T-helper 2 cell treated with Interferon-gamma antibody and Interleukin-4, amounts not matched to agents 5 μg/mL and 100 μg/mL, for 36 hours (primary cell): ENCODE results near the gene SYNGR4.

Experiments used
- DNase-seq: peaks from one replicate; pipeline ENCODE4 v3.0.0; 2021; ENCODE audit warnings: low spot score
- H3K27ac Mint-ChIP-seq: one replicate; pipeline ENCODE4 v1.8.0; 2021; ENCODE audit warnings: mild to moderate bottlenecking, mixed read lengths
- H3K27me3 Mint-ChIP-seq: one replicate; pipeline ENCODE4 v1.8.0; 2021; ENCODE audit warnings: low read depth, mixed read lengths
- H3K36me3 Mint-ChIP-seq: one replicate; pipeline ENCODE4 v1.8.0; 2021; ENCODE audit warnings: low read depth, mixed read lengths
- H3K4me1 Mint-ChIP-seq: one replicate; pipeline ENCODE4 v1.8.0; 2021; ENCODE audit warnings: low read depth, mixed read lengths
- H3K4me3 Mint-ChIP-seq: one replicate; pipeline ENCODE4 v1.8.0; 2022; ENCODE audit warnings: mild to moderate bottlenecking, moderate library complexity, mixed read lengths
- H3K9me3 Mint-ChIP-seq: one replicate; pipeline ENCODE4 v1.8.0; 2021; ENCODE audit warnings: mixed read lengths

SYNGR4 gene

GRCh38 chr19:48393559-48394330, 29.6 kb downstream of the SYNGR4 start, which contains the start of gene GRIN2D:
Gene GRIN2D (plus strand): TSS chr19:48393668. CDS start chr19:48398393, 4,725 bp downstream.
- H3K27ac Mint-ChIP-seq = peak within 1 kb of the TSS; percentile 32
- H3K4me3 Mint-ChIP-seq = peak within 1 kb of the TSS; percentile 32
- no peak for DNase-seq
- peaks cover 16% of the 10 kb centered on the region for H3K4me1 Mint-ChIP-seq
- no peaks in the 10 kb centered on the region for H3K36me3 Mint-ChIP-seq
- H3K27me3 Mint-ChIP-seq = peaks cover 57% of the 10 kb centered on the region
- H3K9me3 Mint-ChIP-seq = no peaks in the 10 kb centered on the region

DNA sequence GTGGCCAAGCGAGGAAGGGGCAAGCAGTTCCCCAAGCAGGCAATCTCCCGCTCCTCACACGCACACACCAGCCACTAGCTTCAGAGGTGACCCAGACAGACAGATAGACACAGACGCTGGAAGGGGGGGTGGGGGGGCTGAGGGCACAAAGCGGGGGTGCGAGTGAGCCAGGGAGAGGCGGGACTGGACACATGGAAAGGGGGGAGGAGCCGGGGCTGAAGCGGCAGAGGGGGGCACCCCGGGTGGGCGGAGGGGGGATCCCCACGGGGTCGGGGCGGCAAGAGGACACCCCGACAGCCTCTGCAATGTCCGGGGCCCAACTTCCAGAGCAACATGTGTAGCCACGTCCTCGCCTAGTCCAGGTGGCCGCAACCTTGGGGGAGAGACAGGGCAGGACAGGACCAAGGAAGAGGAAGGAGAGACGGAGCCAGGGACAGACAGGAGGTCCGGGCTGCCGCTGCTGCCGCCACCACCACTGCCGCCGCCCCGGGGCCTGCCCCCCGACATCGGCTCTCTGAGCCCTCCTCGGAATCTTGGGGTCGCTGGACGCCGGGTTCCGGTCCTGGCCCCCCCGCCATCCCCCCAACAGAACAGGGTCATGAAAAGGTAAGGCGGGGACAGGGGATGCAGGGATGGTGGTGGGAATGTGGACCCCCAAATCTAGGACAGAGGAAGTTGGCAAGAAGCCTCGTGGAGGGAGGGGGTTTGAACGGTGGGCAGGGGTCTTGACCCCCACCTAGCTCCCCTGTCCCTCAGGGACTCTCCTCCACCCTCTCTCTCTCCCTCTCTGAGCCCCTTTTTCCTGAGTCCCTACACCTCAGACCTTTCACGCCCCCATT, 30.4 kb downstream of the SYNGR4 start:
- H3K27ac Mint-ChIP-seq = no peak overlapping the region
- no peak overlapping the region for H3K4me3 Mint-ChIP-seq
- no peaks in the 10 kb centered on the region for H3K9me3 Mint-ChIP-seq
- no peaks in the 10 kb centered on the region for H3K36me3 Mint-ChIP-seq
- peaks cover 59% of the 10 kb centered on the region for H3K27me3 Mint-ChIP-seq
- no peak for DNase-seq
- H3K4me1 Mint-ChIP-seq = peaks cover 21% of the 10 kb centered on the region

DNA sequence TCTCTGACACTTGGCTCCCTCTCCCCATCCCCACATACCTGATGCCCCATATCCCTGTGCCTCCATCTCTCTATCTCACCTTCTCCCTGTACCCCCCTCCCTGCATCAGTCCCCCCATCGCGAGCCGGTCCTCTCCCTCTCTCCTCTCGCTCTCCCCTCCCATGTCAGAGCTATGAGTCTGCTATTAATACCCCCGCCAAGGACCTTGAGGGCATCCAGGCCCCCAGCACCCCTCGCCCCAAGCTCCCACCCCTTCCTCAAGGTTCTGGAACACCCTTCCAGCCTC, 30.9 kb downstream of the SYNGR4 start:
- Mint-ChIP-seq H3K27me3 (peaks cover 59% of the 10 kb centered on the region), H3K4me1 (peaks cover 22% of the 10 kb centered on the region), H3K4me3 (no peak overlapping the region), H3K9me3 (no peaks in the 10 kb centered on the region), H3K36me3 (no peaks in the 10 kb centered on the region), H3K27ac (no peak overlapping the region)
- DNase-seq = no peak

DNA sequence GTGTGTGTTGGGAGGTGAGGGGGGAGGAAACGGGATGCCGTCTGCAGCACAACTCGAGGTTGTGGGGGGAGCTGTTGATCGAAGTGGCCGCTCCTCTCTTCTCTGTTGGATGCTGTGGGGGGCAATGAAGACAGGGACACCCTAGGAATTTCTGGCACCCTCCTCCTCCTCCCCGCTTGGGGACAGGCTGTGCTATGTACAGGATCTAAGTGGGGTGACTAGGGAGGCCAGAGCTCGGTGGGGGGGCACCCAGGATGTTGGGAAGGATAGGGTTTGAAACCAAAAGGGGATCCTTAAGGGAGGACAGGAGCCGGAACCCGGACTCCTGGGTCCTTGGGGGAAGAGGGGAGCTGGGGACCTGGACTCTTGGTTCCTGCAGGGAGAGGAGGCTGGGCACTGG, 31.3 kb downstream of the SYNGR4 start:
- no peak for DNase-seq
- no peak overlapping the region for H3K27ac Mint-ChIP-seq
- peaks cover 22% of the 10 kb centered on the region for H3K4me1 Mint-ChIP-seq
- H3K27me3 Mint-ChIP-seq = peaks cover 59% of the 10 kb centered on the region
- H3K36me3 Mint-ChIP-seq = no peaks in the 10 kb centered on the region
- no peaks in the 10 kb centered on the region for H3K9me3 Mint-ChIP-seq
- H3K4me3 Mint-ChIP-seq = no peak overlapping the region

DNA sequence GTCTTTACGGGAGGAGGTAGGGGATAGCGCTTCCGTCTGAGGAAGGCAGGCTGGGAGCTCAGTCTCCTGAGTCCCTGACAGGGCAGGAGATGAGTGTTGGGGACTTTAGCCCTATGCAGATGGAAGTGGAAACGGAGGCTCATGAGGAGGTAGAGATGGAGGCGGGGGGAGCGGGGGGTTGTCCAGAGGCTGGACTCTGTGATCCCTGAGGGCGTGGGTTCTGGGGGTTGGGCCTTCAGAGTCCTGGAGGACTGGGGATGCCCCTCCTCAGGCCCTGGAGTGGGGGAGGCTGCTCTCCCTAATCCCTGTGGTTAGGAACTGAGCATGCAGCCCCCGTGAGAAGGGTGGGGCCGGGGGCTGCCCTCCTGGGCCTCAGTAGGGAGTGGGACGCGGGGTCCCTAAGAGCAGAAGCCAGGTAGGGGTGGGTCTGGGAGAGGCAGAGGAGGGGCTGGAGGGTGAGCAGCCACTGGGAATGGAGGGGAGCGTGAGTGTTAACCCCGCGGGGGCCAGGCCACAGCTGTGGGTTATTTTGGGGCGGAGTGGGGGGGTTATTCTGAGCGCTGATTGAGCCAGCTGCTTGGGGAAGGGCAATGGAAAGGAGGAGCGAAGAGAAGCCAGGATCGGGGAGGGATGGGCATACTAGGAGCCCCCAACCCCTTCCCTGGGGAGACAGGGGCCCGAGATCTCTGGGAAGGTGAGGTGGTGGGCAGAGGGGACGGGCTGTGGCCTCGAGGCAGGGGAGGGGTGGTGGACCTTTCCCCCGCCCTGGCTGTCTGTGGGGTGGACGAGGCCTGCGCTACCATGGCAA, 32.1 kb downstream of the SYNGR4 start:
- Mint-ChIP-seq H3K36me3 (no peaks in the 10 kb centered on the region), H3K9me3 (no peaks in the 10 kb centered on the region), H3K4me3 (peak overlapping the region; percentile 27), H3K27ac (no peak overlapping the region), H3K4me1 (peaks cover 22% of the 10 kb centered on the region), H3K27me3 (peaks cover 59% of the 10 kb centered on the region)
- no peak for DNase-seq

GRCh38 chr19:48396824-48397176, 32.6 kb downstream of the SYNGR4 start:
- no peak overlapping the region for H3K4me3 Mint-ChIP-seq
- peaks cover 55% of the 10 kb centered on the region for H3K27me3 Mint-ChIP-seq
- no peak overlapping the region for H3K27ac Mint-ChIP-seq
- H3K36me3 Mint-ChIP-seq = no peaks in the 10 kb centered on the region
- peaks cover 19% of the 10 kb centered on the region for H3K4me1 Mint-ChIP-seq
- H3K9me3 Mint-ChIP-seq = no peaks in the 10 kb centered on the region
- DNase-seq = no peak

- Mint-ChIP-seq H3K9me3 (no peaks in the 10 kb centered on the region), H3K36me3 (no peaks in the 10 kb centered on the region), H3K4me3 (peak overlapping the region; percentile 88), H3K4me1 (peaks cover 19% of the 10 kb centered on the region), H3K27ac (peak overlapping the region; percentile 87), H3K27me3 (peaks cover 53% of the 10 kb centered on the region)
- no peak for DNase-seq
Measured at GRCh38 chr19:48397263-48398101, 33.3 kb downstream of the SYNGR4 start.

DNA sequence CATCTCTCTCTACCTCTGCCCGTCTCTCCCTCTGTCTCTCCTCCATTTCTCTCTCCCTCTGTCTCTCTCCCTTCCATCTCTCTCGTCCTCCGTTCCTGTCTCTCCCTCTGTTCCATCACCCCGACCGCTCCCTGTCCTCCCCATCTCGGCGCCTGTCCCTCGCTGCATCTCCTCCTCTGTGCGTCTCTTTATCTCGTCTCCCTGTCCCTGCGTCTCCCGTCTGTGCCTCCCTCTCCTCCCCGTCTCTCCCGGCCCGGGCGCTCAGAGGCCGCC, 33.9 kb downstream of the SYNGR4 start:
- H3K36me3 Mint-ChIP-seq = no peaks in the 10 kb centered on the region
- H3K4me1 Mint-ChIP-seq = peaks cover 19% of the 10 kb centered on the region
- DNase-seq = no peak
- H3K27ac Mint-ChIP-seq = peak overlapping the region; percentile 87
- no peaks in the 10 kb centered on the region for H3K9me3 Mint-ChIP-seq
- peaks cover 47% of the 10 kb centered on the region for H3K27me3 Mint-ChIP-seq
- H3K4me3 Mint-ChIP-seq = peak overlapping the region; percentile 88

DNA sequence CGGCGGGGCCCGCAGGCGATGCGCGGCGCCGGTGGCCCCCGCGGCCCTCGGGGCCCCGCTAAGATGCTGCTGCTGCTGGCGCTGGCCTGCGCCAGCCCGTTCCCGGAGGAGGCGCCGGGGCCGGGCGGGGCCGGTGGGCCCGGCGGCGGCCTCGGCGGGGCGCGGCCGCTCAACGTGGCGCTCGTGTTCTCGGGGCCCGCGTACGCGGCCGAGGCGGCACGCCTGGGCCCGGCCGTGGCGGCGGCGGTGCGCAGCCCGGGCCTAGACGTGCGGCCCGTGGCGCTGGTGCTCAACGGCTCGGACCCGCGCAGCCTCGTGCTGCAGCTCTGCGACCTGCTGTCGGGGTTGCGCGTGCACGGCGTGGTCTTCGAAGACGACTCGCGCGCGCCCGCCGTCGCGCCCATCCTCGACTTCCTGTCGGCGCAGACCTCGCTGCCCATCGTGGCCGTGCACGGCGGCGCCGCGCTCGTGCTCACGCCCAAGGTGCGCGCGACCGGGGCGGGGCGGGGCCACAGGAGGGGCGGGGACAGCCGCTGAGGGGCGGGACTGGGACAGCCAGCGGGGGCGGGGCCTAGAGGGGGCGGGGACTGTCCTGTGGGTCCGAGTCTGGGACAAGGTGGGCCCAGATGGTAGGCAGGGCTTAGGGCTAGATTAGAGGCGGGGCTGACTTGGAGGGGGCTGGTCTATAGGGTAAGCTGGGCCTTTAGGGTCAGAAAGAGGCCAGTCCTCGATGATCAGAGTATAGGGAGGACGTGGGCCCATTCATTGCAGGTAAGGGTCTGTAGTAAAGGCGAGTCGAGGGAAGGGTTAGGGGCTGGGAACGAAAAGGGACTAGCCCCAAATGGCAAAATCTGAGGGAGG, 34.4 kb downstream of the SYNGR4 start:
- Mint-ChIP-seq H3K36me3 (no peaks in the 10 kb centered on the region), H3K27ac (peak overlapping the region; percentile 38), H3K4me1 (peaks cover 22% of the 10 kb centered on the region), H3K9me3 (no peaks in the 10 kb centered on the region), H3K4me3 (peak overlapping the region; percentile 44), H3K27me3 (peaks cover 42% of the 10 kb centered on the region)
- DNase-seq = peak; percentile 87

- H3K4me1 Mint-ChIP-seq = peaks cover 23% of the 10 kb centered on the region
- no peak overlapping the region for H3K4me3 Mint-ChIP-seq
- H3K9me3 Mint-ChIP-seq = no peaks in the 10 kb centered on the region
- H3K27ac Mint-ChIP-seq = no peak overlapping the region
- no peaks in the 10 kb centered on the region for H3K36me3 Mint-ChIP-seq
- DNase-seq = peak; percentile 22
- H3K27me3 Mint-ChIP-seq = peaks cover 30% of the 10 kb centered on the region
Measured at GRCh38 chr19:48400018-48400742, 36.0 kb downstream of the SYNGR4 start.

DNA sequence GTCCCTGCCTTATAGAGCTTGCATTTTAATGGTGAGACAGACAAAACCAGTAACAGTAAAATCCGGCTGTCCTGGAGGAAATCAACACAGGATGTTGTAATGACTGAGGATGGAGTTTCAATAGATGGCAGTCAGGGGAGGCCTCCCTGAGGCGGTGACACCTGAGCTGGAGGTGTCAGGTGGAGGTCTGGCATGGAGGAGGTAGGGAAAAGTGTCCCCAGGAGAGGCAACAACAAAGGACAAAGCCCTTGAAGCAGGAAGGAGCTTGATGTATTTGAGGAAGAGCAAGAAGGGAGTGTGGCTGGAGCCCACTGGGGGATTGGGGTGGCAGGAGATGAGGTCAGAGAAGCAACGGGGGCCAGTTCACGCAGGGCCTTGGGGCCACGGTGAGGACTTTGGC, 37.1 kb downstream of the SYNGR4 start:
- H3K4me1 Mint-ChIP-seq = peaks cover 27% of the 10 kb centered on the region
- no peak overlapping the region for H3K27ac Mint-ChIP-seq
- no peak overlapping the region for H3K4me3 Mint-ChIP-seq
- no peak for DNase-seq
- H3K9me3 Mint-ChIP-seq = no peaks in the 10 kb centered on the region
- no peaks in the 10 kb centered on the region for H3K36me3 Mint-ChIP-seq
- peaks cover 20% of the 10 kb centered on the region for H3K27me3 Mint-ChIP-seq

GRCh38 chr19:48403606-48404005, 39.4 kb downstream of the SYNGR4 start:
- Mint-ChIP-seq H3K27ac (no peak overlapping the region), H3K27me3 (peaks cover 10% of the 10 kb centered on the region), H3K4me1 (peaks cover 17% of the 10 kb centered on the region), H3K36me3 (no peaks in the 10 kb centered on the region), H3K9me3 (no peaks in the 10 kb centered on the region), H3K4me3 (no peak overlapping the region)
- DNase-seq = peak; percentile 30
